GM20431 (cell line): ENCODE data around the gene SEL1L3.
"Not testable (repeated sequence)": the region's sequence is repeated elsewhere in the genome, so short reads cannot be mapped to it uniquely, and the experiment has no call there.

ENCODE experiments used
- in situ Hi-C: fragments of 300-500 bp; cut with MseI, MboI; formaldehyde crosslinking; loops from one replicate; pipeline ENCODE4 v1.15.0; 2020; ENCODE audit warnings: low sequenced_read_pairs; ENCODE audit not compliant: unreplicated experiment

The SEL1L3 gene

GRCh38 chr4:25879991-25880651, 17.3 kb upstream of the SEL1L3 start:
- in situ Hi-C loops = no loop called here

- in situ Hi-C loops = no loop called here
Measured at GRCh38 chr4:25879587-25879986, 16.8 kb upstream of the SEL1L3 start.

- in situ Hi-C loops = no loop called here
Measured at GRCh38 chr4:25879091-25879584, 16.4 kb upstream of the SEL1L3 start.

DNA sequence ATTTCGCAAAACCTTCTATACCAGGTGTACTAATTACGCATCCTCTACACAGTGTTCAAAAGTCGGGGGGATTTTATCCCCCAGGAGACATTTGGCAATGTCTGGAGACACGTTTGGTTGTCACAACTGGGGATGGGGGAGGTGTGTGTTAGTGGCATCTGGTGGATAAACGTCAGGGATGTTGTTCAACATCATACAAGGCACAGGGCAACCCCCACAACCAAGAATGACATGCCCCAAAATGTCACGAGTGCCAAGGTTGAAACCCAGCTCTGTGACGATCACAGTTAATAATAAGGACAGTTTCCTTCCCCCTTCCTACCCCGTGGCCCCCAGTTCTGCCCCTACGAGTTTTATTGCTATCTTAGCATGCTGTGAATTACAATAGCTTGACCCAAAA, 15.9 kb upstream of the SEL1L3 start:
- in situ Hi-C loops = no loop called here

DNA sequence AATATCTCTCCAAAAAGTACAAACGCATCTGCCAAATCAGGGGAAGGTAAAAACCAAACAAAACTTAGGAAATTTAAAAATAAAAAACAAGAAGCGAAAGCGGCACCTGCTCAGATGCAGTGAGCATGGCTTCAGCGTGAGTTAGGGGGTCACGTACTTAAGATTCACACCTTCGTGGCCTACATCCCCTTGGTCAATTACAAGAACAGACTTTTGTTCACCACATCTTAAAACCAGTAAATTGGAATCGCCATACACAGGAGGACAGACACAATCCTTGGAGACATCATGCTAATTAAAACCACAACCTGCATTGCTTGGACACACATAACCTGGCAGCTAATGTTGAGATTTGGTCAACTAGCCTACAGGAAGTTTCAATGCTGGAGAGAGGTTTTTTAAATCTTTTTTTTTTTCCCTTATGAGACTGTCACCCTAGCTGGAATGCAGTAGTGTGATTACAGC, 12.5 kb upstream of the SEL1L3 start:
- in situ Hi-C loops = no loop called here

- in situ Hi-C loops = no loop called here
Measured at GRCh38 chr4:25874655-25875054, 11.9 kb upstream of the SEL1L3 start.

GRCh38 chr4:25873632-25874129, 10.9 kb upstream of the SEL1L3 start:
- in situ Hi-C loops = no loop called here

GRCh38 chr4:25872851-25873631, 10.3 kb upstream of the SEL1L3 start:
- in situ Hi-C loops = no loop called here

DNA sequence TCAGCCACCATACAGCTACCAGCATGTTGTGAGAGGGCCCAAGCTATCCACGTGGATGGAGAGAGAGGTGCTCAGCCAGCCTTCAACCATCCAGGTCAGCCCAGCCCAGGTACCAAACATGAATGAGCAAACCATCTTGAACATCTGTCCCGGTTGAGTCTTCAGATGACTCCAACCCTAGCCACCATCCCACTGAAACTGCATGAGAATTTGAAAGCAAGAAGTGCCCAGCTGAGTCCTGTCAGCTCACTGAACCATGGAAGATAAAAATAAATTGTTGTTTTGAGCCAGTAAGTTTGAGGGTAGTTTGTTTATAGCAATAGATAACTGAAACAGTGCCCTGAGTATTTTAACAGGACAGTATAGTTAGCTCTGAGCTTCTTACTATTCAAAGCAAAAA, 7.3 kb upstream of the SEL1L3 start:
- in situ Hi-C loops = no loop called here

DNA sequence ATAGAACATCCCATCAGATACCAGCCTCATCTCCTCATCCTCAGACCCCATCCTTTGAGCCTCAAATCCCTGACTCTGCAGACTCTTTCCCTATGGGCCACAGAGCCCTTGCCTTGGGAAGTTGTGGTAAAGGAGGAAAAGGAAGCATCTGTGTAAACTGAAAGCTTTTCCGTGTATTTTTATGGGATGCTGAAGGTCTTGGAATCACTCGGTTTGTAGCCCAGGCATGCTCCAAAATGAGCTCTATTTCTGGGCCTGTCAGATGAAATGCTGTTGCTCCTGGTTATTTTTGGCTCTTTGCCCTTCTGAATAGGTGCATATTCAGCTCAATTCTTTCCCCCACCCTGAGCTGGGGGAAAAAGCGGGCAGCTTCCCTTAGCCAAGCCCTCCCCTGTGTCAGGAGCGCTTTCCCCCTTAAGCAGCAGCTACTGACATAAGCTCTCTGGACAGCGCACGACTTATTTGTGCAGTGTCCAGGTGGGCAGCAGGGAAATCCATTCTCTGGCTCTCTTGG, 5.0 kb upstream of the SEL1L3 start:
- in situ Hi-C loops = no loop called here

DNA sequence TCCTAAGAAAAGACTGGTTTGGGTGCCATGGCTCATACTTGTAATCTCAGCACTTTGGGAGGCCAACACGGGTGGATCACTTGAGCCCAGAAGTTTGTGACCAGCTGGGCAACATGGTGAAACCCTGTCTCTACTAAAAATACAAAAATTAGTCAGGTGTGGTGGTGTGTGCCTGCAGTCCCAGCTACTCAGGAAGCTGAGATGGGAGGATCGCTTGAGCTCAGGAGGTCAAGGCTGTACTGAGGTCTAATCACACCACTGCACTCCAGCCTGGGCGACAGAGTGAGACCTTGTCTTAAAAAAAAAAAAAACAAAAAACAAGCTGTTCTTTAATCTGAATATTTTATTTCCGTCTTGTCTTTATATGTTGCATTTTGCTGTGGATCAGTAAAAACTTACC, 3.6 kb upstream of the SEL1L3 start:
- in situ Hi-C loops = not testable (repeated sequence)

DNA sequence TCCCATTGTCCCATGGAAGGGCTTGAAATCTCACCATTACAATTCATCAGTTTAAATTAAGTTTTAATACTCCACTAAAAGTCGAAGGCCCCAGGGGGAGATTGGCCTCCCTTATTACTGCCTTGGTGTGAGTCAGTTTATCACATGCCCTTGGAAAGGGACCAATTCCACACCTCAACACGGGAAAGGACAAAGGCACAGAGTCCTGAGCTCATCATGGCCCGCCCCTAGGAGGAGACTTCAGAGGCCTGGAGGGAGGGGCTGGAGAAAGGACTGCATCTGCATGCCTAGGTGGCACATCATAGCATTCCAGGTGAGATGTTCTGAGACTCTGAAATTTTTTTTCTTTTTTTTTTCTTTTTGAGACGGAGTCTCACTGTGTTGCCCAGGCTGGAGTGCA, 2.8 kb upstream of the SEL1L3 start:
- in situ Hi-C loops = no loop called here

DNA sequence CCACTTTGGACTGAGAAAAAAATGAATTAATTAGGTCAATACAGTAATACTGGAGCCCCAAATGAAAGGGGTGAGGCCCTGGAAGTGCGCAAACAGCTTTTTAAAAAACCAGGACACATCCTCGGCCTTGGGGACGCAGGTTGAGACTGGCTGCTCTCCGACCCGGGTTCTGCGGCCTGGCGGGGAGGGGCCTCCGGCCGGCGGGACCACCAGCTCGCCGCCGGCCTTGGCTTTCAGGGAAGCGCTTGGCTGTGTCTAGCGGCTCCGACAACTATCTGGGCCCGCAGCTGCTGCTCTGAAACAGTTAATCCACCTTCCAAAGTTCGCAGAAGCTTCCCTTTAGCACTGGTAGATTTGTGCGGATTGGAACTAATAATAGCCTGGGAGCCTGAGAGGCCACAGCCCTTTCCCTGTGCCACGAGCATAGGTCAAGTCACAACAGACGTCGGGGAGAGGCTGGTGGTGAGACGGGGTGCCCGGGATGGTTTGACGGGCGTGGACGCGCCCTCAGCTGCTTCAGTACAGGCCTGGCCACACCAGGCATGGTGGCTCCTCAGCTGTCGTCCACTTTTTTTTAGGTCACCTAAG, 1.1 kb upstream of the SEL1L3 start:
- in situ Hi-C loops = no loop called here

DNA sequence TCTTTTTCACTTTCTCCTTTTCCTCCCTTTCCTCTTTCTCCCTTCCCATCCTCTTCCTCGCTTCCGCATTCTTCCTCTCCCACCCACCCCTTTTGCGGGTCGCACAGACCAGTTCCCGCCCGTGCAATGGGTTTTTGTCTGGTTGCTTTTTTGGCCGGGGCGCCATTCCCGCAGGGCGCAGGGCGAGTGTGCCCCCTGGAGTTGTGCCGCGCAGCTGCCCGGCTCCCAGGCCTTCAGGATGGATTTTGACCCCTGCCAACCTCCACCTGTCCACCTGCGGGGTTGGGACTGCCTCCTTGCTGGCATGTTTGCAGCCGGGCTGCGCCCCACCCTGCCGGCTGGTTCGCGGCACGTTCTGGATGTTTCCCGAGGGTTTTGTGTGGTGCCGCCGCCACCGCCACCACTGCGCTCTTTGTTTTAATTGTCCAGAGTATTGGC, 578 bp upstream of the SEL1L3 start:
- in situ Hi-C loops = no loop called here

GRCh38 chr4:25861951-25862410, 807 bp downstream of the SEL1L3 start:
- in situ Hi-C loops = no loop called here

- in situ Hi-C loops = no loop called here
Measured at GRCh38 chr4:25861280-25861950, 1.4 kb downstream of the SEL1L3 start.

DNA sequence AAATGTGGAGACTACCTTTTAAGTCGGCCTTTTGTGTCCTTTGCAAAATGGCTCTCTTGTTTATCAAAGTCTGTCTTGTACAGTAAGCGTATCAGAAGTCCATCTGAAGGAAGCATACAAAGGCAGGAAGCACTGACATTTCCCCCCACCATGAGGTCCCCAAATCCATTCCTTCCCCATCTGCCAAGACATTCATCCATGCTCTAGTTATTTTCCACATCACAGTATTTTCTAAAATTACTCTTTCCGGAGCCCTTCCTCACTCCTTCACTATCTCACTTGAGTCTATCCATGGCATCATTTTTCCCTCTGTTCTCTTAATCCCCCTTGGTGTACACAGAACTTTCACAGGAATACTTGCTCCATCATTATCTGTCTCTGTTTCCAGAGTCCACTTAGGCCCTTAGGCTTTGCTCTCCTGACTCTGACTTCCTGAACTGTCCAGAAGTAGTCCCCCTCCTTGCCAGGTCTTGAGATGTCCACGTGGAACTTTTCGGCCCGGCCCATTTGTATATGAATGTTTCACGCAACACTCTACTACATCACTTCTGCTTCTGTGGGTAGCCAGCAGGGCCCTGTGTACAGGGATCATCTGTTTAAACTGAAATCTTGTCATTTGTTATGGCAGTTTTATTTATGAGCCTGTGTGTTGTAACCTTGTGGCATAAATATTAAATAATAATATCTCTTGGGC, 2.1 kb downstream of the SEL1L3 start:
- in situ Hi-C loops = no loop called here

- in situ Hi-C loops = no loop called here
Measured at GRCh38 chr4:25859429-25860148, 3.2 kb downstream of the SEL1L3 start.
